ENCODE results near the gene SAMSN1. TPM values are rescaled to one million over a fixed set of nuclear protein-coding genes. Genes with fewer than 3 reads are reported as not detected.

Gene SAMSN1
- total RNA-seq, 1 donor from 2014 or later, result 6.4 TPM

DNA sequence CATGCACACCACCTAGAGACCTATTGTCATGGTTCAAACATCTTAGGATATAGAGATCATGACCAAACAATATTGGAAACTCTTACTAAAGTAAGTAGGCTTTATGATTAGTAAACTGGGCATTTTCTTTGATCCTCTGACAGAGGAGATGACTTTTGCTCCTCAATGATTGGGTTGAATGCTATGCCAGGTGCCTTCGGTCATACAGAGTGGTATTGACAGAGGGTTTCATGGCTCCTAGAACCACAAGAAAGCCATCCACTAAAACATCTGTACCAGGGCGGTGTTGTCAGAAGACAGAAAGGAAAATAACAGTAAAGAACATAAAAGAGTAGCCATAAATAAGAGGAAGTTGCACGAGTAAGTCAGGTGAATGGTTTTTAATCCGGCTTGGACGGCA is 20.8 kb upstream of the SAMSN1 start:
- no peak for TF ChIP-seq POLR2A (IDR thresholded peaks at IDR 0.05)
- TF ChIP-seq CTCF (IDR thresholded peaks at IDR 0.05), result no peak
- no peak for TF ChIP-seq POLR2AphosphoS5 (IDR thresholded peaks at IDR 0.05; ENCODE audit: insufficient read depth in 1 of 2, low read depth in 1 of 2)
- intact Hi-C loops (cut with DNase I), result no loop called here
- Histone ChIP-seq H3K4me3 (no peak overlapping the region), H3K9me3 (no peaks in the 10 kb centered on the region), H3K4me1 (no peaks in the 10 kb centered on the region), H3K27ac (no peak overlapping the region), H3K36me3 (no peaks in the 10 kb centered on the region), H3K27me3 (no peaks in the 10 kb centered on the region)
- no peak for DNase-seq (ENCODE audit: extremely low spot score in 2 of 2)

DNA sequence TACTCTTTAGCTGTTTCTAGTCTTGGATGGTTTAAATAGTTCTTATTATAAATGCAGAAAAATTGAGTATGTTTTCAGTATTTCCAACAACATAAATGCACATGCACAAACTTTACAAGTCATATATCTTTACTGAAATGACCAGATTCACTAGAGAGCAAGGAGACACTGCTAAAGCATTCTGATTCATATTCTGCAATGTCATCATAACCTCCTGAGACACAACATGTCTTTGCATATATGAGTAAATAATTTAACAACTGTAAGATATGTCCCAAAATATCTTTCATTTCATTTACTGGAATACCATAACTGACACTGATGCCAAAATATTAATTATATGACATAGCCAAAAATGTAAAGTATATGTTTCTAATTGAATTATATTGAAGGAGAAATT is 16.8 kb upstream of the SAMSN1 start:
- TF ChIP-seq POLR2AphosphoS5 (IDR thresholded peaks at IDR 0.05; ENCODE audit: insufficient read depth in 1 of 2, low read depth in 1 of 2), result no peak
- no peak for TF ChIP-seq POLR2A (IDR thresholded peaks at IDR 0.05)
- TF ChIP-seq CTCF (IDR thresholded peaks at IDR 0.05), result no peak
- Histone ChIP-seq H3K9me3 (no peaks in the 10 kb centered on the region), H3K4me3 (no peak overlapping the region), H3K36me3 (no peaks in the 10 kb centered on the region), H3K27me3 (no peaks in the 10 kb centered on the region), H3K27ac (no peak overlapping the region), H3K4me1 (no peaks in the 10 kb centered on the region)
- no peak for DNase-seq (ENCODE audit: extremely low spot score in 2 of 2)
- intact Hi-C loops (cut with DNase I), result no loop called here

- intact Hi-C loops (cut with DNase I), result no loop called here
- TF ChIP-seq CTCF (IDR thresholded peaks at IDR 0.05), result no peak
- TF ChIP-seq POLR2AphosphoS5 (IDR thresholded peaks at IDR 0.05; ENCODE audit: insufficient read depth in 1 of 2, low read depth in 1 of 2), result no peak
- no peak for TF ChIP-seq POLR2A (IDR thresholded peaks at IDR 0.05)
- Histone ChIP-seq H3K4me1 (no peaks in the 10 kb centered on the region), H3K27me3 (no peaks in the 10 kb centered on the region), H3K9me3 (no peaks in the 10 kb centered on the region), H3K36me3 (no peaks in the 10 kb centered on the region), H3K4me3 (no peak overlapping the region), H3K27ac (no peak overlapping the region)
- DNase-seq (ENCODE audit: extremely low spot score in 2 of 2), result no peak
Measured at GRCh38 chr21:14560555-14560954, 14.4 kb upstream of the SAMSN1 start.

DNA sequence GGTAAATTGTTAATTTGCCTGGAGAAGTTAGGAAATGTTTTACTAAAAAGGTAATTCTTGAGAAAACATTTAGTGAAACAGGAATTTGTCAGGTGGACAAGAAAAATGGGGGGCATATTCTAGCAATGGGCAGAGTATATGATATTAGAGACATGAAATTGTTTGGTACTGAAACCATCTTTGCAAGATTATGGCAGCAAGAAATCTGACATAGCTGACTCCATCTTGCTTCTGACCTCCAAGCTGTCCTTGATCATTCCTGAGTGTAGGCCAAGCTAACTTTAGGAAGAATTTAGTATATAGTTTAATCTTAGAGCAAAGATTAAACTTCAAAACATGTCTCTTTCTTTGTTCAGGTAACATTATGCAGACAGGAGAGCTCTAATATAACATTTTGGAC is 14.0 kb upstream of the SAMSN1 start:
- H3K4me3 ChIP-seq, result no peak overlapping the region
- no peaks in the 10 kb centered on the region for H3K9me3 ChIP-seq
- H3K27ac ChIP-seq, result no peak overlapping the region
- H3K27me3 ChIP-seq, result no peaks in the 10 kb centered on the region
- no peak for TF ChIP-seq POLR2AphosphoS5 (IDR thresholded peaks at IDR 0.05; ENCODE audit: insufficient read depth in 1 of 2, low read depth in 1 of 2)
- TF ChIP-seq CTCF (IDR thresholded peaks at IDR 0.05), result no peak
- TF ChIP-seq POLR2A (IDR thresholded peaks at IDR 0.05), result no peak
- DNase-seq (ENCODE audit: extremely low spot score in 2 of 2), result no peak
- intact Hi-C loops (cut with DNase I), result no loop called here
- H3K4me1 ChIP-seq, result no peaks in the 10 kb centered on the region
- no peaks in the 10 kb centered on the region for H3K36me3 ChIP-seq

DNA sequence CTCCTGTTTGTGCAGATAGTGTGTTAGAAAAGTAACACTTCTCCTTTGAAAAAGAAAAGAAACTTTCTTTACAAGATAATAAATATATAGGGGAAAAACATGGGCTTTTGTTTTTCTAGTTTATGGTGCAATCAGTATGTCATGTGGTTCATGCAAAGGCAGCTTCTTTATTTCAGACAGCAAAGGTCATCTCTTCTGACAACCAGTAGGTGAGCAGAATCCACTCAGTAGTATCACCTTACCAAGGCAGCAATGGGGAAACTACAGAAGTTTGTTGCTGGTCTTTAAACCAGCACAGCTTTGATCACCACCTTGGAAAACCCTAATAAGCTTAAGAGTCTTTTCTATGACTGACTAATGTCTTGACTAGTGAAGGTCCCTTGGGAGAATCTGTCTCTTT is 13.0 kb upstream of the SAMSN1 start:
- TF ChIP-seq POLR2A (IDR thresholded peaks at IDR 0.05) (no peak), POLR2AphosphoS5 (IDR thresholded peaks at IDR 0.05; ENCODE audit: insufficient read depth in 1 of 2, low read depth in 1 of 2) (no peak), CTCF (IDR thresholded peaks at IDR 0.05) (no peak)
- Histone ChIP-seq H3K27ac (no peak overlapping the region), H3K27me3 (no peaks in the 10 kb centered on the region), H3K36me3 (no peaks in the 10 kb centered on the region), H3K4me1 (no peaks in the 10 kb centered on the region), H3K4me3 (no peak overlapping the region), H3K9me3 (no peaks in the 10 kb centered on the region)
- no peak for DNase-seq (ENCODE audit: extremely low spot score in 2 of 2)
- intact Hi-C loops (cut with DNase I), result no loop called here
